ENCODE results near the gene ISYNA1. TPM values are rescaled to one million over a fixed set of nuclear protein-coding genes. Genes with fewer than 3 reads are reported as not detected.

Gene ISYNA1
- total and polyA plus RNA-seq, 5 donors = 36.9 to 55.4 (median 48.5) TPM

DNA sequence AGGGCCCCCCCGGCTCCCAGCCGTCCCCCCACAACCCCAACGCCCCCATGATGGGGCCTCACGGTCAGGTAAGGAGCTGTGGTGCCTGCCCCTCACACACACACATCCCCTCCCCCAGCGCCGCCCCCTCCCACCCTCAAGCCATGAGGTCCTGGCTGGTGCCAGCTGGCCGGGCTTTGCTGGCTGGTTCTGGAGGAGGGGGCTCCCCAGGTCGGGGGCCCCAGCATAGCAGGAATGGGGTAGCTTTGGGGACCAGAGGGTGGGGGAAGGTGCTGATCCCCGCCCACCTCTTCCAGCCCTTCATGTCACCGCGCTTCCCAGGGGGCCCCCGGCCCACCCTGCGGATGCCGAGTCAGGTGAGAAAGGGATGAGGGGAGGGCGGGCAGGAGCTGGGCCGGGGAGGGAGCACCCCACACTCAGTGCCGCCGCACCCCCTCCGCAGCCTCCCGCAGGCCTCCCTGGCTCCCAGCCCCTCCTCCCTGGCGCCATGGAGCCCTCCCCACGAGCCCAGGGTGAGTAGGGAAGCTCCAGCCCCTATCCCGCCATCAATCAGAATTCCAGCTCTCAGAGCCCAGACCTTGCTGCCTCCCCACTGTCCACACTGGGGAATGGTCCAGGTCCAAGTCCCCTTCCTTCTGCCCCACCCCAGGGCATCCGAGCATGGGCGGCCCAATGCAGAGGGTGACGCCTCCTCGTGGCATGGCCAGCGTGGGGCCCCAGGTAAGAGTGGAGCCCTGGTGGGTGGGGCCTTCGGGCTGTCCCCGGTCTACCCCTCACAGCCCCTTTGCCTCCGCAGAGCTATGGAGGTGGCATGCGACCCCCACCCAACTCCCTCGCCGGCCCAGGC lies 6.4 kb downstream of the ISYNA1 start:
- WGBS = 84% methylated on average over 34 of the region's 34 CpGs
- no peak for ATAC-seq
- Histone ChIP-seq H3K4me1 (ENCODE audit: control insufficient read depth, insufficient read depth, low read length) (peaks cover 3% of the 10 kb centered on the region), H3K27ac (ENCODE audit: low read length) (no peak overlapping the region), H3K4me3 (ENCODE audit: low read length) (no peak overlapping the region), H3K9me3 (ENCODE audit: control insufficient read depth, low read length) (no peaks in the 10 kb centered on the region), H3K27me3 (ENCODE audit: control insufficient read depth, insufficient read depth) (no peaks in the 10 kb centered on the region)
- intact Hi-C loops (cut with DNase I) = no loop called here
- DNase-seq = peak in 2 of 3 donors; percentile 61 to 76

DNA sequence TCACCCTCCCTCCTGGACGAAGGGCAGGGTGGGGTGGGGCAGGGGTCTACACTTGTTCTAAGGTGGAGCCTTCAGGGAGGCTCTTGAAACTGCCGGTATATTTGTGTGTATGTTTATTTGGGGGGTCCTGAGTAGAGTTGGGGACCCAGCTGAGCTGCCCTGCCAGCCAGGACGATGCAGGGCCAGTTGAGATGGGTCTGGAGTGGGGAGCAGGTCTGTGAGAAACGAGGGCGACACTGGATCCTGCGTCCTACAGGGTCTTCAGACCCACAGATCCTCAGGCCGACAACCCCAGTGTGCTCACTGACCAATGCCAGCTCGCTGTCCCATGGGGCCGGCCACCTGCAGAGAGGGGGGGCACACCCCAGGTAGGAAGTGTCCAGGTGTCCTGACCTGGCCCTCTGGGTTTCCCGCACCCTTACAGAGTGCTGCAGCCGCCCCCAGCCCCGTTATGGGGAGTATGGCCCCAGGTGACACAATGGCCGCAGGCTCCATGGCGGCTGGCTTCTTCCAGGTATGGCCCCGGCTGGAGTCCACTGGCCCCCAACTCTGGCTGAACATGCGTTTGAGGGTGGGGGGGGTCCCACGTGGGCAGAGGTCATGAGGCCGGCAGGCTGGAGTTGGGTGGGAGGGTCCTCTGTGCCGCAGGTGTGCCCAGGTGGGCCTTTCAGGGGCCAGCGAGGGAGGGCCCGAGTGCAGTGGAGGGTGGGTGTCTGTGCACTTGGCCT lies 7.4 kb downstream of the ISYNA1 start:
- Histone ChIP-seq H3K4me1 (ENCODE audit: control insufficient read depth, insufficient read depth, low read length) (peaks cover 11% of the 10 kb centered on the region), H3K4me3 (ENCODE audit: low read length) (no peak overlapping the region), H3K27me3 (ENCODE audit: control insufficient read depth, insufficient read depth) (no peaks in the 10 kb centered on the region), H3K27ac (ENCODE audit: low read length) (no peak overlapping the region), H3K9me3 (ENCODE audit: control insufficient read depth, low read length) (no peaks in the 10 kb centered on the region)
- intact Hi-C loops (cut with DNase I) = no loop called here
- ATAC-seq (no peak), DNase-seq (peak in 2 of 3 donors; percentile 70 to 76)
- 86% methylated on average over 21 of the region's 21 CpGs for WGBS

DNA sequence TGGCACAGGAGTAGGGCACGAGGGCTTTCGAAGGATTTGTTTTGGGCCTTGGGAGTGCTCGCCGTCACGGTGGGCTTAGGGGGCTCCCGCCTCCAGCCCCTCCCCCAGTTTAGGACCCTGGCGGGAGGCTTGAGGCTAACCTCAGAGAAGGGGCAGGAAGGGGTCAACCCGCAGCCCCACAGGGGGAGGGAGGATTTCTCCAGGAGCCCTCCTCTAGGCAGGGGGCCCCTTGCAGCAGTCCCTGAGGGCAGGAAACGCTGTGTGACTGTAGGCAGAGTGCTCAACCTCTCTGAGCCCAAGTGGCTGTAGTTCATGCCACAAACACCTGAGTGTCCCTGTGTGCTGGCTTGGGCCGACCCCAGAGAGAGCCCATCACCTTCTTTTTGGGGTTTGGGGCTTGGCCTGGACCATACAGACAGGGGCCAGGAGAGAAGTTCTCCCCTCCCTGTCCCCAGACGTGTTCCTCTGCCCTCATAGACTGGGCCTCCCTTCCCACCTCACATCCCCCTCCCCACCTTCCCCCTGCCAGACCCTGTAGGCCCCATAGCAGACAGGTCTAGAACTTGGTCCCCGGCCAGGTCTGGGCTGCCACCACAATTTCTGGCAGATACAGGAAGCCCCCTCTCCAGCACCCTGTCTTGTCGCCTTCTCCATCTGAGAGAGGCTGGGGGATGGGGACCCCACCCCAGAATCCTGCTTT lies 8.1 kb downstream of the ISYNA1 start:
- H3K27ac ChIP-seq (ENCODE audit: low read length) = no peak overlapping the region
- no peaks in the 10 kb centered on the region for H3K9me3 ChIP-seq (ENCODE audit: control insufficient read depth, low read length)
- H3K4me1 ChIP-seq (ENCODE audit: control insufficient read depth, insufficient read depth, low read length) = peaks cover 13% of the 10 kb centered on the region
- H3K27me3 ChIP-seq (ENCODE audit: control insufficient read depth, insufficient read depth) = no peaks in the 10 kb centered on the region
- ATAC-seq = no peak
- intact Hi-C loops (cut with DNase I) = no loop called here
- WGBS = 57% methylated on average over 13 of the region's 13 CpGs
- no peak overlapping the region for H3K4me3 ChIP-seq (ENCODE audit: low read length)
- DNase-seq = peak in 1 of 3 donors; percentile 61

DNA sequence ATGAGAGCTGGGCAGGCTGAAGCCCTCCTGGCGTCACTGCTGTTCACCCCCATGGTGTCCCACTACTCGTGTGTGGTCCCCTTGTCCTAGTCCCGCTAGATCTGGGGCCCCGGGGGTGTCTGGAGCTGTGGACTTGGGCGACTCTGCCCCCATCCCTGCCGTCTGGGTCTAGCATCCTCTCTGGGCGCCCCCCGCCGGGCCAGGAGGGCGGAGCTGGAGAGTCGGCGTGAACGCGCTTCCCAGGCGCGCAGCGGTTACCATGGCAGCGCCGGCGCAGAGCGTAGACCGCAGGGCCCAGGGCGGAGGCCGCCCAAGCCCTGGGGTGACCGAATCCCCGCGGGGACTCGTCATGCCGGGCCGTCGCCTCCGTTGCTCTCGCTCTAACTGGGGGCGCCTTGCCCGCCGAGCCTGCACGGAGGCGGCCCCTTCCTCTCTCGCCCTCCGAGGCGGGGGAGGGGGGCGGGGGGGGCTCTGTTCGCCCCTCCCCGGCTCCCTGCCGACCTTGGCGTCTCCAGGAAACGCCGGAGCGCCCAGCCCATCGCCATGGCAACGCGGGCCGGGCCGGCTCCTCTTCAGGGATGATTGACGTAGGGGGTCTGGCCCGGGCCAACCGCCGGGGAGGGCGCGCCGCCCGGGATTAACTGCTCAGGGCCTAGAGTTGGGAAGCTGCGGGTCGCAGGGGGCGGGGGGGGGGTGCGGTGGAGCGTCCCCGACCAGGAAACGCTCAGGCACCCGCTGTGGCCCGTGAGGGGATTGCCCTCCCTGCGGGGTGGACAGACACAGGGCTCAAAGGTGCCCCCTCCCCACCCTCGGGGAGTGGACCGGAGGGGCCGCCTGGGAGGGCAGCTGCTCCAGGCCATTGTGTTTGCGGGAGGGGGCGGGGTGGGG lies 8.9 kb downstream of the ISYNA1 start:
- WGBS = 6% methylated on average over 77 of the region's 77 CpGs
- peak overlapping the region; percentile 49 for H3K4me3 ChIP-seq (ENCODE audit: low read length)
- no peaks in the 10 kb centered on the region for H3K27me3 ChIP-seq (ENCODE audit: control insufficient read depth, insufficient read depth)
- ATAC-seq = peak; percentile 64 to 75
- peaks cover 13% of the 10 kb centered on the region for H3K4me1 ChIP-seq (ENCODE audit: control insufficient read depth, insufficient read depth, low read length)
- H3K9me3 ChIP-seq (ENCODE audit: control insufficient read depth, low read length) = no peaks in the 10 kb centered on the region
- intact Hi-C loops (cut with DNase I) = no loop called here
- peak; percentile 89 to 95 (median 95) for DNase-seq
- peak overlapping the region; percentile 35 for H3K27ac ChIP-seq (ENCODE audit: low read length)

DNA sequence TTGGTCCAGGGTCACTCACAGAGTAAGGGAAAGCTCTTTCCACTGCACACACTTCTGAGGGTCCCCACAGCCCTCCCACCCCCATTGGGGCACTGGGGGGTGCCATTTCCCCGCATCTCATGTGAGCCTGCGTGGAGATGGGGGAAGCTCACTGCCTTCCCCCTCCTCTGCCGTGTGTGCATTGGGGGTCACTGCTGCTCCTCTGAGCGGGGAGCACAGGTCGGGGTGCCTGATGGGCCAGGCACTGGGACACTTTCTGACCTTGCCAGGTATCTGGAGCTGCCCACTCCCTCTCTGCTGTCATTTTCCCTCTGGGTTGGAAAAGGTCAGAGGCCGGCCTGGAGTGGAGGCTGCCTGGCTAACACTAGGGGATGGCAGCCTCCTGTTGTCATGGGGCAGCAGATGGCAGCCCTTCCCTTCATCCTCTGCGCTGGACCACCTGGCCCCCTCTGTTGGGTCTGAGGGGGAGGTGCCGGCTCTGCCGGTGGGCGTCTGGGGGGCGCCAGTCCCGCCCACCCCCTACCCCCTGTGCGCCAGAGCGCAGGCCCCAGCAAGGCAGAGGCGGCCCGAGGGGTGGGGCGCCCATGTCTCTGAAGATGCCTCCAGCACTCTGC lies 9.7 kb downstream of the ISYNA1 start:
- ATAC-seq = no peak

DNA sequence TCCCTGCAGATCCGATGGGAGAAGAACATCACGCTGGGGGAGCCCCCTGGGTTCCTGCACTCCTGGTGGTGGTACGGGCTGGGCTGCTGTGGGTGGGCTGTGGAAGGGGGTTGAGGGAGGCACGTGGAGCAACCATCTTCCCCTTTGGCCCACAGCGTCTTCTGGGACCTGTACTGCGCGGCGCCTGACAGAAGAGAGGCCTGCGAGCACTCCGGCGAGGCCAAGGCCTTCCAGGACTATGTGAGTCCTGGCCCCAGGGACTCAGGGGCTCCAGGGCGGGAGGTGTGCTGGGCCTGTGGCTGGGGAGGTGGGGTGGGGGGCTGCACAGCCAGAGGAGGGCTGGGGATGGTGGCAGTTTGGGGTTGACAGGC lies 10.2 kb downstream of the ISYNA1 start:
- Histone ChIP-seq H3K9me3 (ENCODE audit: control insufficient read depth, low read length) (no peaks in the 10 kb centered on the region), H3K27ac (ENCODE audit: low read length) (no peak overlapping the region), H3K4me3 (ENCODE audit: low read length) (no peak overlapping the region), H3K27me3 (ENCODE audit: control insufficient read depth, insufficient read depth) (no peaks in the 10 kb centered on the region), H3K4me1 (ENCODE audit: control insufficient read depth, insufficient read depth, low read length) (peaks cover 18% of the 10 kb centered on the region)
- peak in 1 of 3 donors; percentile 56 for DNase-seq
- intact Hi-C loops (cut with DNase I) = no loop called here
- ATAC-seq = no peak
- 81% methylated on average over 12 of the region's 12 CpGs for WGBS

More for the DNA sequence above, 9.7 kb downstream of the ISYNA1 start:
- Histone ChIP-seq H3K4me3 (ENCODE audit: low read length) (no peak overlapping the region), H3K9me3 (ENCODE audit: control insufficient read depth, low read length) (no peaks in the 10 kb centered on the region), H3K27ac (ENCODE audit: low read length) (no peak overlapping the region), H3K27me3 (ENCODE audit: control insufficient read depth, insufficient read depth) (no peaks in the 10 kb centered on the region), H3K4me1 (ENCODE audit: control insufficient read depth, insufficient read depth, low read length) (peaks cover 18% of the 10 kb centered on the region)
- intact Hi-C loops (cut with DNase I) = no loop called here
- DNase-seq = peak in 1 of 3 donors; percentile 56
- 69% methylated on average over 17 of the region's 17 CpGs for WGBS

DNA sequence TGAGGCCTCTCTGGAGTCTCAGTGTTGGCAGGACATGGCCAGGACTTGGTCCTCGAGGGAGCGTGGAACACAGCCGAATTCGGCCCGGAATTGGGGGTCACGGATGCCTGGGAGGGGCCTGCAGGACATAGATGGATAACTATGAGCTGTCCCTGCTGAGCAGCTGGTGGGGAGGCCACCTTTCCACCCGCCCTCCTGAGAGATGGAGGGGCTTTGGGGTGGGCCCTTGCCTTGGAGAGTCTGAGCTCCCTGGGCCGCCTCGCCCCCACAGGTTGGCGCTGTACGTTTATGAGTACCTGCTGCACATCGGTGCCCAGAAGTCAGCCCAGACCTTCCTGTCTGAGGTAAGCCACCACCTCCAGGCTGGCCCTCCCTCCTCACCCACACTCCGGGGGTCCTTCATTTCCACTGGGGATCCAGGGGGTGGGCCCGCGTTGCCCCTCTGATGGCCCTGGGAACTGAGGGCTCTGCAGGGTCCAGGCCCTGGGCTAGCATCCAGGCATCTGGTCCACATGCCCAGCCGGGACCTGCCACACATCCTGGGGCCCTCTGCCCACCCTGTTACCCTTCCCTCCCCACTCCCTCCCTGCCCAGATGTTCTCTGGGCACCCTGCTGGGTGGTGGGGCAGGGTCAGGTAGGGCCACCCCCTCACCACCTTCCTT lies 10.7 kb downstream of the ISYNA1 start:
- Histone ChIP-seq H3K9me3 (ENCODE audit: control insufficient read depth, low read length) (no peaks in the 10 kb centered on the region), H3K27ac (ENCODE audit: low read length) (no peak overlapping the region), H3K4me1 (ENCODE audit: control insufficient read depth, insufficient read depth, low read length) (peaks cover 18% of the 10 kb centered on the region), H3K4me3 (ENCODE audit: low read length) (no peak overlapping the region), H3K27me3 (ENCODE audit: control insufficient read depth, insufficient read depth) (no peaks in the 10 kb centered on the region)
- ATAC-seq (no peak), DNase-seq (peak in 2 of 3 donors; percentile 55 to 70)
- intact Hi-C loops (cut with DNase I) = no loop called here
- WGBS = 76% methylated on average over 16 of the region's 16 CpGs

DNA sequence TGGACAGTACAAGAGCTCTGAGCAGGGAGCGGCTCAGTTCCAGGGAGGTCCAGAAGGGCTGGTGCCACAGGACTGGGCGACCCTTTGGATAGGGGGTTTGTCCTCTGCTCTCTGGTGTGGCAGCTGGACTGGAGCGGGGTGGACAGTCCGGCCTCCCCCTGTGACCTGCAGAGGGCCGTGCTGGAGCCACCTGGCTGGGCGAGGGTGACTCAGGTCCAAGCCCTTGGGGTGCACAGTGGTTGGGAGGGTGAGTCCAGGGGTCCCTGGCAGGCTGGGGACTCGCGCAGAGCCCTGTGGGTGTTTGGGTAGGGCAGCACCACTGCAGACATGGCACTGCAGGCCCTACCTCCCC lies 11.5 kb downstream of the ISYNA1 start:
- WGBS = 68% methylated on average over 8 of the region's 8 CpGs

DNA sequence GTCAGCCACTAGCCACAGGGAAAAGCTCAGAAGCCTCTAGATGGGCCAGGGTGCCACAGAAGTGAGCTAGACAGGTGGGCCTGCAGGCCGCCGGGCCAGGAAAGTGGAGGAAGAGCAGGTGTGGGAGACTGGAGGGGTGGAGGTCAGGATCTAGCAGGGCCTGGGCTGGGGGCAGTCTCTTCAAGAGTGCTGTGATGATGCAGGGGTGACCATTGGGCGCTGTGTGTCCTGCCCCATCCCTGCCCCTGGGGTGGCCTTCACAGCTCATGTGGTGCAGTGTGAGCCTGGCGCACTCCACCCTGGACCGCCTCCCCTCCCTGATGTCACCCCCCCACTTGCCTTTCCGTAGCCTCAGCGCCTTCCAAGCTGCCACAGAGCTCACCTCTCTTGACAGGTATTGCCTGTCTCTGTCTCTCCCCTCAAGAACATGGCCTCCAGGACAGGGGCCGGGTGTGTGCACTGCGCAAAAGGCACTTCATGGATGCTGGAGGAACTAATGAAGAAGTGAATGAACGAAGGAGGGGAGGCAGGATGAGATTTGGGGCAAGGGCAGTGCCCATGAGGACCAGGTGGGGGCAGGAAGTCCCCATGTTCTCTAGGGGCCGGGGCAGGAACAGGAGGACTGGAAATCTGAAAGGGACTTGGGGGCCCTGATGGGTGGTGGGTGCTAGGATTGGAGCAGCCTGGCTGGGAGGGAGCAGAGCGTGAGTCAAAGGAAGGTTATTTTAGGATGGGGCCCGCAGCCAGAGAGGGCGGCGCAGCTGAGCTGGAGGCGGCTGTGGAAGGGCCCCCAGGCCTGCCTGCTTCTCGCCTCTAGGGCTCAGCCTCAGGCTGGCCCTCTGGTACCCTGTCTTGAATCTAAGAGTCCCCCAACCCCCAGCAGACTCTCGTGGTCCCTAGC lies 12.2 kb downstream of the ISYNA1 start:
- H3K4me3 ChIP-seq (ENCODE audit: low read length) = no peak overlapping the region
- intact Hi-C loops (cut with DNase I) = no loop called here
- H3K27me3 ChIP-seq (ENCODE audit: control insufficient read depth, insufficient read depth) = no peaks in the 10 kb centered on the region
- DNase-seq = peak; percentile 77 to 91 (median 91)
- peak; percentile 46 to 54 for ATAC-seq
- H3K27ac ChIP-seq (ENCODE audit: low read length) = peak overlapping the region; percentile 64
- 44% methylated on average over 18 of the region's 18 CpGs for WGBS
- H3K9me3 ChIP-seq (ENCODE audit: control insufficient read depth, low read length) = no peaks in the 10 kb centered on the region
- peaks cover 18% of the 10 kb centered on the region for H3K4me1 ChIP-seq (ENCODE audit: control insufficient read depth, insufficient read depth, low read length)

More for the DNA sequence above, 11.5 kb downstream of the ISYNA1 start:
- DNase-seq (no peak), ATAC-seq (peak in 1 of 2 donors; percentile 0)
- no peaks in the 10 kb centered on the region for H3K9me3 ChIP-seq (ENCODE audit: control insufficient read depth, low read length)
- no peak overlapping the region for H3K4me3 ChIP-seq (ENCODE audit: low read length)
- H3K27me3 ChIP-seq (ENCODE audit: control insufficient read depth, insufficient read depth) = no peaks in the 10 kb centered on the region
- peak overlapping the region; percentile 64 for H3K27ac ChIP-seq (ENCODE audit: low read length)
- H3K4me1 ChIP-seq (ENCODE audit: control insufficient read depth, insufficient read depth, low read length) = peaks cover 18% of the 10 kb centered on the region
- intact Hi-C loops (cut with DNase I) = no loop called here
